ENCODE results near the gene MEA1. TPM values are rescaled to one million over a fixed set of nuclear protein-coding genes. Genes with fewer than 3 reads are reported as not detected.

The MEA1 gene
- total RNA-seq, 4 donors from 2014 or later = 46.3 to 57.8 (median 52.0) TPM

GRCh38 chr6:43006251-43006650 lies 7.5 kb downstream of the MEA1 start:
- TF ChIP-seq CTCF (IDR thresholded peaks at IDR 0.05; ENCODE audit: low read depth) = no peak

- TF ChIP-seq CTCF (IDR thresholded peaks at IDR 0.05; ENCODE audit: low read depth) = no peak
Measured at GRCh38 chr6:43005844-43006243, 7.9 kb downstream of the MEA1 start.

GRCh38 chr6:43001843-43002242 lies 11.9 kb downstream of the MEA1 start:
- TF ChIP-seq CTCF (IDR thresholded peaks at IDR 0.05; ENCODE audit: low read depth) = no peak

GRCh38 chr6:42996513-42996912 lies 17.2 kb downstream of the MEA1 start:
- no peak for TF ChIP-seq CTCF (IDR thresholded peaks at IDR 0.05; ENCODE audit: low read depth)

- no peak for TF ChIP-seq CTCF (IDR thresholded peaks at IDR 0.05; ENCODE audit: low read depth)
Measured at GRCh38 chr6:42993445-42993844, 20.3 kb downstream of the MEA1 start.

- no peak for TF ChIP-seq CTCF (IDR thresholded peaks at IDR 0.05; ENCODE audit: low read depth)
Measured at GRCh38 chr6:42989923-42990322, 23.8 kb downstream of the MEA1 start.

- TF ChIP-seq CTCF (IDR thresholded peaks at IDR 0.05; ENCODE audit: low read depth) = no peak
Measured at GRCh38 chr6:42988486-42989020, 25.2 kb downstream of the MEA1 start.

Measured in subcutaneous adipose tissue (tissue), 4 donors.